Measurements from ENCODE around the gene FAM180A.

Gene FAM180A

DNA sequence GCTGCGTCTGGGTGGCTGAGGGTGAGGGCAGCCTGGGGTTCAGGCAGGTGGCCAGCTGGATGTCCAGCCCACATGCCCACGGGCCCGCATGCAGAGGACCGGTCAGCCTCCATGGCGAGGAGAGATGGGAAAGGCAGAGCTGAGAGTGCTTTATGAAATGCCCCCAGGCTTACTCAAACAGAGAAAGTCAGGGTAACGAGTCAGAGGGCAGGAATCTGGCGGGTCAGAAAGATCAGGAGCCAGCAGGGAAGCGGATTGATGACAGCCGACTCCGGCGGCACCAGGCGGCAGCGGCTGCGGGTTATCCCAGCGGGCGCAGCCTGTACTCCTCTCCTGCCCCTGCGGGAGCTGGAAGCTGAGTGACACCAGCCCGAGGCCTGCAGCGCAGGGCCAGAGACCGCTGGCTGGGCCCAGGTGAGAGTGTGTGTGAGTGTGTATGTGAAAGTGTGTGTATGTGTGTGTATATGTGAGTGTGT lies 34.0 kb downstream of the FAM180A start:
- Mint-ChIP-seq H3K4me1 (no peaks in the 10 kb centered on the region), H3K4me3 (no peak overlapping the region), H3K27me3 (peaks cover 2% of the 10 kb centered on the region), H3K9me3 (no peaks in the 10 kb centered on the region), H3K27ac (no peak overlapping the region), H3K36me3 (no peaks in the 10 kb centered on the region)

DNA sequence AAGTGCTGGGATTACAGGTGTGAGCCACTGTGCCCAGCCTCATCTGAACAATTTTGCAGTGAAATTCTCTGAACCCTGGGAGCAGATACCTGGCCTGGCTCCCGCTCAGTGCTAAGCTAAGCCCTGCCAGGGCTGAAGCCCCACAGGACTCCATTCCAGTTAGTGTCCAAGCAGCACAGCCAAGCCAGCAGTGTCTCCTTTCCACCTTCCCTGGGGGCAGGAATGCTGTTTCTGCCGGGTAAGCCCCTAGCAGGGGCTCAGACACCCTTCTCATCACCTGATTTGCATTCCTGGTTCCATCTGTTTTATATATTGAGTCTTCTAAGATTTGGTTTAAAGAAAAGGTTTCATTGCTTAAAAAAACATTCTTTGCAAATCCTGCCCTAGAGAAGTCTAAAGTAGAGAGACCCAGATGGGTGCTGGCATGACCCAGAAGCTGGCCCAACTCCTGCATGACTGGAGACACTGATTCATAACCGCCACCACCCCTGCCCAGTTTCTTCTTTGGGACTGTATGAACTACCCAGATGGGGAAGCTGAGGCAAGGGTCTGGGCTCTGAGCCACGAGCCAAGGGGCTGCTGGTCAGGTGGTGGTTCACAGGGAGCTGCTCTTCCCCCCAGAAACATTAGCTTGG lies 34.7 kb downstream of the FAM180A start:
- Mint-ChIP-seq H3K9me3 (no peaks in the 10 kb centered on the region), H3K4me3 (no peak overlapping the region), H3K27me3 (peaks cover 2% of the 10 kb centered on the region), H3K27ac (no peak overlapping the region), H3K4me1 (no peaks in the 10 kb centered on the region), H3K36me3 (no peaks in the 10 kb centered on the region)

DNA sequence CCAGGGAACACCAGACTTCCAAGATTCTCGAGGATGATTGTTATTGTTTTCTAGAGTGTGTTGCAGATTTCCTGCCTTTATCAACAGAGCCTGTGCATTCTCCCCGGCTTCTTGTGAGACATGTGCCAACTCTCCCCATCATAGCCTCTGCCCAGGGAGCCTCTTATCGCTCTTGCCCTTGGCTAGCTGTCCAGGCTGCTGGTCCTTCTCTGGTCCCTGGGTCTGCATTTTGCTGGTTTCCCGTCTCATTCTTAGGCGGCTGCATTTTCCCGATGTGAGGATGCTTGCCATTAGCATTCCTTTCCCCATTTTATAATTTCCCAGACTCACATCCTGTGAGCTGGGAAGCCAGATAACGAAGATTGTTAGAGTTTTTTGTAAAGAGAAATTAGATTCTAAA lies 35.8 kb downstream of the FAM180A start:
- no peak overlapping the region for H3K4me3 Mint-ChIP-seq
- H3K27ac Mint-ChIP-seq: no peak overlapping the region
- no peaks in the 10 kb centered on the region for H3K27me3 Mint-ChIP-seq
- H3K9me3 Mint-ChIP-seq: no peaks in the 10 kb centered on the region
- no peaks in the 10 kb centered on the region for H3K36me3 Mint-ChIP-seq
- H3K4me1 Mint-ChIP-seq: no peaks in the 10 kb centered on the region

DNA sequence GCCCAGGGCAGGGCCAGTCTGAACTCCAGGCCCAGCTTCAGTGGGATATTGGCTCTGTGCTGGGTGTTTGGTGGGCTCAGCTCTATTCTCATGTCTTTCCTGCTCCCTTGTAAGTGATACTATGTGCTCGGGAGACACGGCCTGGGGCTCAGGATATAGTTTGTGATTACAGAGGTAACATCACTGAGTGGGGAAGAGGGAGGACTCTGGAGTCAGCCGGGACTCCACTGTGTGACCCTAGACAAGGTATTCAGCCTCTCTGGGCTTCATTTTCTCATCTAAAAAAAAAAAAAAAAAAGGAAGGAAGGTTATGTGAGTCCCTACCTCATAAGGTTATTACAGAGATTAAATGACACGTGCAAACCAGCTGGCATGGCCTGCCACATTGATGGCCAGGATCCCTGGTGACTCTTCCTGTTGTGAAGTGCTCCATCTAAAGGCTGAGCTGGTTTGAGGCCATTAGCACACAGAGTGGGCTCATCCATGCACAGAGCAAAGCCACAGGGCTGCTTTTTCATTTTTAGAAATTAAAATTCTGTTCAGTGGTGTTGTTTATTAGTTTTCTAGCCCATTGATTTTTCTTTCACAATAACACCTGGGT lies 36.3 kb downstream of the FAM180A start:
- H3K9me3 Mint-ChIP-seq: no peaks in the 10 kb centered on the region
- H3K27me3 Mint-ChIP-seq: no peaks in the 10 kb centered on the region
- H3K4me3 Mint-ChIP-seq: no peak overlapping the region
- H3K4me1 Mint-ChIP-seq: no peaks in the 10 kb centered on the region
- no peak overlapping the region for H3K27ac Mint-ChIP-seq
- no peaks in the 10 kb centered on the region for H3K36me3 Mint-ChIP-seq

DNA sequence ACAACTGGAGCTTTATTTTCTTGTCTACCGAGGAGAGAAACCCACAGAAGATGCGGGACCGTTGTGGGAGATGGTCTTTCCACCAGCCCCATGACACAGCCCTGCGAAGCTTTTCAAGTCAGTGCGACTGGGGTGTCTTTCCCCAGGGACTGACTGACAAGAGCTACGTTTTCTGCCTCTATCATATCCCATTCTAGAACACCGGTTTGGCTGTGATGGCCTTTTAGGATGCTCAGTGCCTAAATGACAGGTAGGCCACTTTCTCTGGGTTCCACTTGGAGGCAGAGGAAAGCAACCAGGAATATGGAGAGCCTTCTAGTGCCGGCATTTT lies 37.5 kb downstream of the FAM180A start:
- Mint-ChIP-seq H3K4me1 (no peaks in the 10 kb centered on the region), H3K4me3 (no peak overlapping the region), H3K36me3 (no peaks in the 10 kb centered on the region)

DNA sequence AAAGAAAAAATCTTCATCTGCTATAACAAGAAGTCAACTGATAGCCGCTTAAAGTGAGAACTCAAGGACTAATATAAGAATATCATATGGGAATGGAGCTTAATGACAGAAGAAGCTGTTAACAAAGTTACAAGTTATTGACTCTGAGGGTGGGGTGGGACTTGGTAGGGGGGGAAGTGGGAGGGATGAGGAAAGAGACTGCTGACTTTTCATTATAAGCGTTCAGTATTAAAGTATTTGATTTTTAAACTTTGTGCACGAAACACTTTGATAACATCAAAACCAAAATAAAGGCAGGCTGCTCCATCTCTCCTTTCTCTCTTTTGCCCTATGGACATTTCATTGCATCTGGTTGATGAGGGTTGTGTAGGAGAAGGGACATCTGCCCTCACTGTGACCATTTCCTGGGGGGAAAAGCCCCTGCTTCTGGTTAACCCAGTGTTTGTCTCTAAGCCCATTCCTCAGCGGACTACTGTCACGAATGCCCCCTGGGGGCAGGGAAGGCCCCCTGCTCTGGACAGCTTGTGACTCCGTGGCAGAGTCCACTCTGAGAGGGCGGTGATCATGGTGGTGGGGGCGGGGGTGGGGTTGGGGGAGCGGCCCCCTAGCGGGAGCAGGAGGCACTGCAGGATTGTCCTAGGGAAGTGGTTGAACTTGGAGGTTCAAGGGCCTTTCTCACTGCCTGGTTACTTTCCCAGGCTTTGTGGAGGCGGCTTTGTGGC lies 38.0 kb downstream of the FAM180A start:
- no peaks in the 10 kb centered on the region for H3K27me3 Mint-ChIP-seq
- no peaks in the 10 kb centered on the region for H3K4me1 Mint-ChIP-seq
- H3K9me3 Mint-ChIP-seq: no peaks in the 10 kb centered on the region
- H3K36me3 Mint-ChIP-seq: no peaks in the 10 kb centered on the region
- H3K4me3 Mint-ChIP-seq: no peak overlapping the region
- no peak overlapping the region for H3K27ac Mint-ChIP-seq

More for the DNA sequence above, 37.5 kb downstream of the FAM180A start:
- Mint-ChIP-seq H3K27me3 (no peaks in the 10 kb centered on the region), H3K9me3 (no peaks in the 10 kb centered on the region), H3K27ac (no peak overlapping the region)

DNA sequence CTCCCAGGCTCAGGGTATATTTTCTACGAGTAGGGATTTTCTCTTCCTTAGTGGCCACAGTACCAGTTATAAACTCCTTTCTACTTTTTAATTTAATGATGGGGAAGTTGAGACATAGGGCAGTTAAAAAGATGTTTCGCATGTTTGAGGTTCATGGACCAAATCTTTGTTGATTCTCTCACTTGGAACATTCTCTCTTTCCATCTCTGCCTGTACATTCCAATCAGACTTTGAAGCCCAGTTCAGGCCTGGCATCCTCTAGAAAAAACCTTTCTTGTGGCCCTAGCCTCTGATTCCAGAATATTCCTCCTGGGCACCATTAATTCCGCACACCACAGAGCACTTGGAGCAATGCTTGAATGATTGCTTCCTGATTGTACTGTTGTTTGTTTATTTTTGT lies 39.1 kb downstream of the FAM180A start:
- H3K4me3 Mint-ChIP-seq: no peak overlapping the region
- no peak overlapping the region for H3K27ac Mint-ChIP-seq
- H3K36me3 Mint-ChIP-seq: no peaks in the 10 kb centered on the region
- no peaks in the 10 kb centered on the region for H3K4me1 Mint-ChIP-seq
- no peaks in the 10 kb centered on the region for H3K9me3 Mint-ChIP-seq
- no peaks in the 10 kb centered on the region for H3K27me3 Mint-ChIP-seq

DNA sequence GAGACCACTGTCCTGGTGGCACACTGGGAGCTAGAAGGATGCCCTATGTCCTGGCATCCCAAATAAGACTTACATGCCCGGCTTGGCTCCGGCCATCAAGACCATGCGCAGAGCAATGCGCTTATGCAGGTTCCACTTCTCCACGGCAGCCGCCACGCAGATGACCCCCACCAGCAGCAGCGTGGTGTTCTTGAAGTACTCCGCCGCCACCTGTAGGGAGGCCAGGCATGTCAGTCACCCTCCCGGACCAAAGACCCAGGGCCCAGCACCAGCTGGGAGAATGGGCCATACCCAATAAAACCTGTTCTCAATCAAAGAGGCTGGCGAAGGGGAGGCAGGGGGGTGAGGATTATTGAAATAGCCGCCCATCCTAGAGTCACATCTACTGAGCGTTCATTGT lies 40.6 kb downstream of the FAM180A start:
- H3K9me3 Mint-ChIP-seq: no peaks in the 10 kb centered on the region
- no peak overlapping the region for H3K4me3 Mint-ChIP-seq
- H3K36me3 Mint-ChIP-seq: no peaks in the 10 kb centered on the region
- no peaks in the 10 kb centered on the region for H3K27me3 Mint-ChIP-seq
- H3K27ac Mint-ChIP-seq: no peak overlapping the region
- H3K4me1 Mint-ChIP-seq: no peaks in the 10 kb centered on the region

DNA sequence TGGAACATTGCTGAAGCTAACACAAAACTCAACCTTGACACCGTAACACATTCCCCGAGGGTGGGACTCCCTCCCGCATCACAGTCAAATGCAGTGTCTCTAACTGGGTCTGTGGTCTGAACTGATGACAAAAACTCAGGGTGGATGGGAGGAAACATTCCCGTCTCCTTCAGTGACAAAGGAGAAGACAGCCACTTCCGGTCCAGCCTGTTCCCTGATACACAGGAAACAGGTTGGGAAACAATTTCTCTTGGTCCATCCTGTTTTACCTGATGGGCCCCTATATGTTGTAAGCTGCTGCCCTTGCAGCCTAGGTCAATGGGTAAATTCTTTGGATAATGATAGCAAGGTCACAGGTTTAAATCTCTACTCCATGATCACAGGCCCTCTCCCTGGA lies 41.0 kb downstream of the FAM180A start:
- Mint-ChIP-seq H3K27ac (no peak overlapping the region), H3K4me3 (no peak overlapping the region), H3K36me3 (no peaks in the 10 kb centered on the region), H3K9me3 (no peaks in the 10 kb centered on the region), H3K4me1 (no peaks in the 10 kb centered on the region), H3K27me3 (no peaks in the 10 kb centered on the region)

DNA sequence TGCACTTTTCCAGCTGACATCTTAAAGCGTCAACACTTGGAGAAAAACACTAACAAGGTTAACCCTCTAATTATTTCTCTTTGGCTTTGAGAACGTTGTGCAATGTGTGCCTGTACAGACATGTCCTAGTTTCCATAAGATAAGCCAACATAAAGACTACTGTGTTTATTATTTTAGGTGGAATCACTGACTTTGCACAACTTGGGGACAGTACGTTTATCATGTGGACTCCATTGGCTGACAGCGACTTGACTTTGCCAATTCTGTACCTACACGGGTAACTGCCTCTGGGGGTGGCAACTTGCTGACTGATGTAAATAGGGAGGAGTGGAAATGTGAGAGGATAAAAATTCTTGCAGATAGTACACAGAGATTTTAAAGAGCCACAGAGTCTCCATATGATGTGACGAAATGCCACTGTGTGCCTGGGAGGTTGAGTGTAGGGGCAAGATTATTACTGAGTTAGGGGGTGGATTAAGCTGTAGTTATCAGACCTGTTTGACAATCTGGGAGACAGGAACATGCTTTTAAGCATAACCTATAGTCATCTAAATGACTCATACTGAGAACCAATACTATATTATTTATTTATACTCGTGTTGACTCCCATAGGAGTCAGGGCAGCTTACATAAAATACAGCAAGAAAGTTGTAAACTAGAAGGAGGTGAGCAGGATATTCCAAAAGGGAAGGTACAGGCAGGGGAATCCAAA lies 41.6 kb downstream of the FAM180A start:
- Mint-ChIP-seq H3K9me3 (no peaks in the 10 kb centered on the region), H3K36me3 (no peaks in the 10 kb centered on the region), H3K27ac (no peak overlapping the region), H3K4me1 (no peaks in the 10 kb centered on the region), H3K27me3 (no peaks in the 10 kb centered on the region), H3K4me3 (no peak overlapping the region)

DNA sequence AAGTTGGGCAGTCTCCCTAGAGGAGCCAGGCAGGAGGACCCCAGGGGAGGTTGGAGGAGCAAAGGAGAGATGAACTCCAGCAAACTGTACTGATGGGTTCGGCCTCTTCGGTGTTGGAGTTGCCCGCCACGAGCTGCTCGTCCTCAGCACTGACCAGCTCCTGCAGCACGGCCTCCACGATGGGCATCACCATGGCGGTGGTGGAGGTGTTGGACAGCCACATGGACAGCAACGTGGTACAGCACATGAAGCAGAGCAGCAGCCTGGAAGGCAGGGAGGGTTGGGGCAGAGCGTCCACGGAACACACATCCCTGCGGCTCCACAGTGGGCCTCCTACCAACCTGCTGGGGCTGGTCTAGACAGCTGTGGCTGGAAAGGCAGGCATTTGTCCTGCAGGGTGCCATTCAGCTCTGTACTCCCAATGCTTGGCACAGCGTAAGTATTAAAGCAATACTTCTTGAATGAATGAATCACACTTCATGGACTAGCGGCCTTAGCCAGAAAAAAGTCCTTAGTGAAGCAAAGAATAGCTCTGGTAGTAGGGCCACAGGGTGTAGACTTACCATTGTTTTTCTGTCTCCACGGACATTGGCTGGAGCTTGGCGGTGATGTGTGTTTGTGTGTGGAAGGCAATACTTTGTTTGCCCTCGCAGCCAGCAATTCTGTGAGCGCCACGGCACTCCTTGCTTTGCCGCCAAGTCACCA lies 42.4 kb downstream of the FAM180A start:
- Mint-ChIP-seq H3K4me1 (no peaks in the 10 kb centered on the region), H3K4me3 (no peak overlapping the region), H3K27ac (no peak overlapping the region), H3K9me3 (no peaks in the 10 kb centered on the region), H3K27me3 (no peaks in the 10 kb centered on the region), H3K36me3 (no peaks in the 10 kb centered on the region)

DNA sequence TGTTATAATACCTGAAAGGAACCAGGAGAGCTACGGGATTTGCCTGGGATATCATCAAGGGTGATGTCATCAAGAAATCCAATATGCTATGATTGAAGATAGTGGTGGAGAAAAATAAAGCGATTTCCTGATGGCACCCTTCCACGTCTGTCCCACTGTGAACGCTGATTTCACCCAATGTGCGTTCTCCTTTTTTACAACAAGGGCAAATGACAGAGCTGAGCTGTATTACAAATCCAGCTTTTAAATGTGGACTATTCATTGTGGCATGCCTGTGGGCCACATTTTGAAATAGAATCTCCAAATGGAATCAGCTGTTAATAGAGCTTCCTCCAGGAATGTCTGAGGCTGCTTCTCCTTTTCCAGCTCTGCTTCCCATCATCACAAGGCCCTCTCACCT lies 43.9 kb downstream of the FAM180A start:
- peaks cover 9% of the 10 kb centered on the region for H3K36me3 Mint-ChIP-seq
- H3K9me3 Mint-ChIP-seq: no peaks in the 10 kb centered on the region

DNA sequence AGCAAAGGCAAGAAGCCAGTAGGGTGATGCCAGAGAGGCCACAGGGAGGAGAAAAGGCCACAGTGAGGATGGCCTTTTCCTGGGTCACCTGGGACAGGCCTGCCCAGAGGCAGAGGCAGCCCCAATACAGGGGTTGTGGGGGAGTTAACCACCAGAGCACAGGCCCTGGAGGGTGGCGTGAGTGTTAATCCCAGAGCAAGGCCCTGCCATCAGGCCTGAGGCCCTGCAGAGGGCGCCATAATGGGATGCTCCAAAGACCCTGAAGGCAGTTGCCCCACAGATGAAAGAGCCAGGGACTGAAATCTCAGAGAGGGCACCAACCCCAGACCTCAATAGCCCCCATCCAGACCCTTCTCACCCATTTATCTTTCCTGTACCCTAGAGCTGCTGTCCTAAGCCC lies 44.5 kb downstream of the FAM180A start:
- Mint-ChIP-seq H3K36me3 (peaks cover 9% of the 10 kb centered on the region), H3K27me3 (no peaks in the 10 kb centered on the region), H3K4me1 (no peaks in the 10 kb centered on the region), H3K27ac (no peak overlapping the region), H3K4me3 (no peak overlapping the region), H3K9me3 (no peaks in the 10 kb centered on the region)

More for the DNA sequence above, 43.9 kb downstream of the FAM180A start:
- Mint-ChIP-seq H3K27me3 (no peaks in the 10 kb centered on the region), H3K4me1 (no peaks in the 10 kb centered on the region), H3K4me3 (no peak overlapping the region), H3K27ac (no peak overlapping the region)

DNA sequence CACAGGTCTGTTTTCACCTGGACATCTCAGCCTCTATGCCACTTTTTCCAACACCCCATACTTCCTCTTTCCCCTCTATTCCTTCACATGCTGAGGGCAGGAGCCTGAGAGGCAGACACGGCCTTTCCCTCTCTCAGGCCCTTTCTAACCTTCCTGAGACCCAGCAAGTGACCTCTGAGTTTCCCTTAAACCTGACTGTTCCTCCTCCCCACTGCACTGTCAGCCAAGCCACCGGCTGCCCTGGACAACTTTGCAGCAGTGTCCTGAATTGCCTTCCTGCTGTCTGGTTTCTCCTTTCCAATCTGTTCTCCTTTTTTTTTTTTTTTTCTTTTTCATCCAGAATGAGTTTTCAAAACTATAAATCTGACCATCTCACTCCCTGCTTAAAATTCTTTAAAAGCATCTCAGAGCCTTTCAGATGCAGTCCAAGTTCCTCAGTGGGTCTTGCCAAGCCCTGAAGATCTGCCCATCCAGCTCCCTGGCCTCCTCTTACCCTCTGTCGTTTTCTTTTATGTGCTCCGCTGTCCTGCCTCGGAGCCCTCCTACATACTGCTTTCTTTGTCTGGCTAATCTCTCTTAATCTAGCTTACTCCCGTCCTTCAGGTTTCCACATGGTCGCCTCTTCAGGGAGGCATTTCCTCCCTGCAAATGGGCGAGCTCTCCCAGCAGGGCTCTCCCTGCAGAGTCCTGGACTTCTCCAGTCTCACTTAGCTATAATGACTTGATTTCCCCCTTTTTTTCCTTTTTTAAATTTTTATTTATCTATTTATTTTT lies 51.1 kb downstream of the FAM180A start:
- Mint-ChIP-seq H3K4me1 (no peaks in the 10 kb centered on the region), H3K36me3 (peaks cover 13% of the 10 kb centered on the region), H3K27ac (no peak overlapping the region), H3K9me3 (no peaks in the 10 kb centered on the region), H3K27me3 (no peaks in the 10 kb centered on the region), H3K4me3 (no peak overlapping the region)

DNA sequence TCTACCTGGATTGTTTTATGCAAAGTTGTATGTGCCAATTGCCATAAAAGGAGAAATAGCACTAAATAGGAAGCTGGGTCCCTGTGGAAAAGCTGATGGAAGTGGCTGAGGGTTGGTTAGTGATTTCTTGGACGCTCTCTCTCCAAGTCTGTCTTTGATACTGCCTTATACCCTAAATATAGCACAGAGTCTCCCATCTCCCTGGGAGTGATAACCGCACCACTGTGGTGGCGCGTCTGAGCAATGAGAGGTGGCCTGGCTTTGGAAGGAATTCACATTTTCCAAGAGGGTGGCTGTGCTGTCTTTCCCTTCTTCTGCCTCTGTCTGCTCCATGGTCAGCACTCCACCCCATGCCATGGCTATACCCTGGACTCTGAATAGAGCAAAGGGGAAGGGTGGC lies 55.1 kb downstream of the FAM180A start:
- Mint-ChIP-seq H3K4me3 (no peak overlapping the region), H3K9me3 (no peaks in the 10 kb centered on the region), H3K27ac (no peak overlapping the region), H3K27me3 (no peaks in the 10 kb centered on the region), H3K4me1 (no peaks in the 10 kb centered on the region), H3K36me3 (peaks cover 7% of the 10 kb centered on the region)

Data from activated naive CD4-positive, alpha-beta T cell treated with anti-CD3 and anti-CD28 coated beads, Interleukin-2, amount 50 U/mL, for 24 hours (primary cell).